ENCODE results near the gene ZNF160.

GRCh38 chr19:53102206-53102755 is 941 bp downstream of the ZNF160 start:
- no peak for TF ChIP-seq CTCF (conservative IDR thresholded peaks at IDR 0.05; ENCODE audit: low read depth, low read length)
- no peak for TF ChIP-seq POLR2A (IDR thresholded peaks at IDR 0.05; ENCODE audit: low read depth, low read length)
- TF ChIP-seq RAD21 (IDR thresholded peaks at IDR 0.05; ENCODE audit: low read length), result no peak
